Mesendoderm (in vitro differentiated cells): Measurements from ENCODE around the gene GCG. TPM values are rescaled to one million over a fixed set of nuclear protein-coding genes. Genes with fewer than 3 reads are reported as not detected.

Experiments
- DNase-seq: peaks from one replicate; pipeline ENCODE4 v3.0.0; 2013
- H2AK5ac ChIP-seq: 2 replicates; pipeline ENCODE4 v1.6.1; 2013; ENCODE audit warnings: low read length, inconsistent platforms
- H2BK120ac ChIP-seq: 2 replicates; pipeline ENCODE4 v1.6.1; 2013; ENCODE audit warnings: low read depth, mild to moderate bottlenecking, low read length, moderate library complexity, mixed read lengths
- H2BK15ac ChIP-seq: replicated peaks from 2 replicates; pipeline ENCODE4 v1.6.1; 2013; ENCODE audit warnings: low read depth, mild to moderate bottlenecking, moderate library complexity
- H2BK5ac ChIP-seq: 2 replicates; pipeline ENCODE4 v1.6.1; 2013; ENCODE audit warnings: low read length, inconsistent platforms
- H3K18ac ChIP-seq: 2 replicates; pipeline ENCODE4 v1.6.1; 2013; ENCODE audit warnings: mild to moderate bottlenecking, low read length, mixed read lengths
- H3K23ac ChIP-seq: one replicate; pipeline ENCODE4 v1.6.1; 2013; ENCODE audit warnings: low read length
- H3K27ac ChIP-seq: 2 replicates; pipeline ENCODE4 v1.5.1; 2013; ENCODE audit warnings: low read depth, mild to moderate bottlenecking, inconsistent platforms, low read length, moderate library complexity
- H3K27me3 ChIP-seq: 2 replicates; pipeline ENCODE4 v1.6.1; 2013; ENCODE audit warnings: low read length, control low read depth, mild to moderate bottlenecking, inconsistent platforms; ENCODE audit not compliant: insufficient read depth, poor library complexity
- H3K36me3 ChIP-seq: 2 replicates; pipeline ENCODE4 v1.6.1; 2013; ENCODE audit warnings: low read length, inconsistent platforms; ENCODE audit not compliant: control insufficient read depth, insufficient read depth
- H3K4ac ChIP-seq: one replicate; pipeline ENCODE4 v1.6.1; 2013; ENCODE audit warnings: low read depth, mild to moderate bottlenecking, low read length, moderate library complexity
- H3K4me1 ChIP-seq: 2 replicates; pipeline ENCODE4 v1.6.1; 2013; ENCODE audit warnings: low read depth, low read length, inconsistent platforms; ENCODE audit not compliant: control insufficient read depth
- H3K4me2 ChIP-seq: 2 replicates; pipeline ENCODE4 v1.6.1; 2013; ENCODE audit warnings: low read length
- H3K4me3 ChIP-seq: 2 replicates; pipeline ENCODE4 v1.5.1; 2013; ENCODE audit warnings: mild to moderate bottlenecking, low read length
- H3K56ac ChIP-seq: one replicate; pipeline ENCODE4 v1.6.1; 2013; ENCODE audit warnings: low read length
- H3K79me1 ChIP-seq: 2 replicates; pipeline ENCODE4 v1.6.1; 2013; ENCODE audit warnings: low read length, inconsistent platforms
- H3K79me2 ChIP-seq: 2 replicates; pipeline ENCODE4 v1.6.1; 2013; ENCODE audit warnings: mild to moderate bottlenecking, low read length; ENCODE audit not compliant: control insufficient read depth, insufficient read depth
- H3K9ac ChIP-seq: 2 replicates; pipeline ENCODE4 v1.6.1; 2013; ENCODE audit warnings: low read length, inconsistent platforms
- H4K5ac ChIP-seq: one replicate; pipeline ENCODE4 v1.6.1; 2013; ENCODE audit warnings: low read length
- H4K8ac ChIP-seq: one replicate; pipeline ENCODE4 v1.6.1; 2013; ENCODE audit warnings: low read depth, mild to moderate bottlenecking, control low read depth, low read length, moderate library complexity
- WGBS: extraction: QIAGEN DNeasy Blood & Tissue Kit; methylation state at CpG from one replicate; pipeline ENCODE4 v1.1.7; 2013; ENCODE audit warnings: low lambda C conversion rate, missing lambda C conversion rate; ENCODE audit not compliant: insufficient coverage; ENCODE audit errors: extremely low coverage; 5-methylcytosine and 5-hydroxymethylcytosine counted together
- polyA plus RNA-seq, 2 experiments: library from polyadenylated mRNA; stranded (reverse); fragments of 200-250 nt; gene quantifications; one replicate each; pipeline ENCODE4 v1.2.3, GENCODE V29; 2013

GCG gene
- polyA plus RNA-seq (2013, experiment 1 of 2), result not detected
- polyA plus RNA-seq (2013, experiment 2 of 2), result not detected

GRCh38 chr2:162152147-162152546 lies at the start of gene GCG:
Gene GCG (minus strand): TSS chr2:162152247. CDS start chr2:162149178, 3,069 bp downstream.
- Histone ChIP-seq H3K56ac (no peak within 1 kb of the TSS), H2BK5ac (no peak within 1 kb of the TSS), H4K8ac (no peak within 1 kb of the TSS), H3K4me2 (no peak within 1 kb of the TSS), H3K27me3 (no peaks in the 10 kb centered on the region), H2AK5ac (no peak within 1 kb of the TSS), H3K4ac (no peak within 1 kb of the TSS), H2BK120ac (no peak within 1 kb of the TSS), H3K18ac (no peak within 1 kb of the TSS), H2BK15ac (no peak within 1 kb of the TSS), H3K4me3 (no peak within 1 kb of the TSS), H4K5ac (no peak within 1 kb of the TSS), H3K4me1 (no peaks in the 10 kb centered on the region), H3K79me1 (no peaks in the 10 kb centered on the region), H3K27ac (no peak within 1 kb of the TSS), H3K23ac (no peak within 1 kb of the TSS), H3K79me2 (no peaks in the 10 kb centered on the region), H3K36me3 (no peaks in the 10 kb centered on the region), H3K9ac (no peak within 1 kb of the TSS)
- WGBS, result no CpG with 5 or more reads among the region's 3 CpGs
- DNase-seq, result no peak

DNA sequence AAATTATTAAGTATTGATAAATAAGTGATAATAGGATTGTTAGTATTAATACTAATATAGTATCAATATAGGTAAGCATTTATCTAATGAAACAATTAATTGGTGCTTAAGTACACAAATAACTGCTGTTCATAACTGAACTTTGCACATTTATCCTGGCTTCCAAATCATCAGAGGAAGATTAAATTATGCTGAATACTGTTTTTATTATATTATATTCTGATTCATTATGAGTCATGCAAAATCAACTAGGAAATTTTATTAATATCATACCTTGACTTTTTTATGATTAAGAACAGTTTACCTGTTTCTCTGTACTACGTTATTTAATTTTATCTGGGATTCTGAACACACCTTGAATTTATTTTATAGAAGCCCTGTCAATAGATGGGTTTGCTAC lies 48.6 kb upstream of the GCG start:
- WGBS, result no CpG with 5 or more reads among the region's 1 CpG
- Histone ChIP-seq H4K5ac (no peak overlapping the region), H3K36me3 (no peaks in the 10 kb centered on the region), H3K23ac (no peak overlapping the region), H3K4me1 (no peaks in the 10 kb centered on the region), H3K4me3 (no peak overlapping the region), H3K18ac (no peak overlapping the region), H3K27me3 (no peaks in the 10 kb centered on the region), H3K79me1 (no peaks in the 10 kb centered on the region), H2BK15ac (no peak overlapping the region), H2BK120ac (no peak overlapping the region), H3K56ac (no peak overlapping the region), H2AK5ac (no peak overlapping the region), H4K8ac (no peak overlapping the region), H3K27ac (no peak overlapping the region), H3K79me2 (no peaks in the 10 kb centered on the region), H3K4me2 (no peak overlapping the region), H3K4ac (no peak overlapping the region), H2BK5ac (no peak overlapping the region), H3K9ac (no peak overlapping the region)
- no peak for DNase-seq

- H3K4me1 ChIP-seq, result no peaks in the 10 kb centered on the region
- no peak overlapping the region for H3K4me3 ChIP-seq
- no peak overlapping the region for H3K18ac ChIP-seq
- no peak overlapping the region for H3K27ac ChIP-seq
- no peak overlapping the region for H2BK5ac ChIP-seq
- H3K27me3 ChIP-seq, result no peaks in the 10 kb centered on the region
- H3K9ac ChIP-seq, result no peak overlapping the region
- H2AK5ac ChIP-seq, result no peak overlapping the region
- no peak overlapping the region for H4K8ac ChIP-seq
- no peak overlapping the region for H3K23ac ChIP-seq
- H3K79me1 ChIP-seq, result no peaks in the 10 kb centered on the region
- no peak overlapping the region for H3K4ac ChIP-seq
- no peaks in the 10 kb centered on the region for H3K79me2 ChIP-seq
- no CpG with 5 or more reads among the region's 1 CpG for WGBS
- H3K4me2 ChIP-seq, result no peak overlapping the region
- no peak for DNase-seq
- H2BK15ac ChIP-seq, result no peak overlapping the region
- no peak overlapping the region for H2BK120ac ChIP-seq
- no peak overlapping the region for H3K56ac ChIP-seq
- no peak overlapping the region for H4K5ac ChIP-seq
- H3K36me3 ChIP-seq, result no peaks in the 10 kb centered on the region
Measured at GRCh38 chr2:162199913-162200312, 47.9 kb upstream of the GCG start.

DNA sequence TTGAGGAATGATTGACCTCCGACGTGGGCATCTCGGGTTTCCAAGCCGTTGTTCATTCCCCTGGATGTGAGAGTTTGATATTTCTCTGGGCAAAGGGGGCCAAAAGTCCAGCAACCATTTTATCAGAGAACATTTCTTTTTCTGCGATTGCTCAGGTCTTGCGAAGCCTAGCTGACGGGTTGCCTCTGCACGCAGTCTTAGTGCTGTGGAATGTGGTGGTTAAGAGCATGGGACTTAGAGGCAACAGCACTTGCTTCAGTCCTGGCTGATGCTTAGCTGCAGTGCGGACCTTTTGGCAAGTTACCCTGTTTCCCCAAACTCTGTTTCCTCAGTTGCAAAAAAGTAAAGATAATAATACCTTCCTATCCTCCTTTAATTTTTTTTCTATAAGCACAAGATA lies 46.2 kb upstream of the GCG start:
- no peaks in the 10 kb centered on the region for H3K36me3 ChIP-seq

GRCh38 chr2:162197069-162197825 lies 45.2 kb upstream of the GCG start:
- Histone ChIP-seq H3K23ac (no peak overlapping the region), H3K18ac (no peak overlapping the region), H2BK15ac (no peak overlapping the region), H3K36me3 (no peaks in the 10 kb centered on the region), H3K27me3 (no peaks in the 10 kb centered on the region), H4K5ac (no peak overlapping the region), H3K4me2 (no peak overlapping the region), H4K8ac (no peak overlapping the region), H2BK5ac (no peak overlapping the region), H3K9ac (no peak overlapping the region), H3K79me2 (no peaks in the 10 kb centered on the region), H3K79me1 (no peaks in the 10 kb centered on the region), H3K4me1 (no peaks in the 10 kb centered on the region), H3K4me3 (no peak overlapping the region), H3K27ac (no peak overlapping the region), H2BK120ac (no peak overlapping the region), H2AK5ac (no peak overlapping the region), H3K4ac (no peak overlapping the region), H3K56ac (no peak overlapping the region)
- WGBS, result no CpG with 5 or more reads among the region's 2 CpGs
- DNase-seq, result no peak

More for the DNA sequence above, 46.2 kb upstream of the GCG start:
- no peak overlapping the region for H3K4me3 ChIP-seq
- no peak overlapping the region for H2BK120ac ChIP-seq
- H3K27ac ChIP-seq, result no peak overlapping the region
- H3K79me2 ChIP-seq, result no peaks in the 10 kb centered on the region
- no peaks in the 10 kb centered on the region for H3K4me1 ChIP-seq
- H3K4me2 ChIP-seq, result no peak overlapping the region
- no CpG with 5 or more reads among the region's 9 CpGs for WGBS
- no peak overlapping the region for H3K56ac ChIP-seq
- no peak for DNase-seq
- no peak overlapping the region for H2BK15ac ChIP-seq
- no peak overlapping the region for H2AK5ac ChIP-seq
- no peaks in the 10 kb centered on the region for H3K79me1 ChIP-seq
- no peak overlapping the region for H3K9ac ChIP-seq
- H3K23ac ChIP-seq, result no peak overlapping the region
- no peak overlapping the region for H2BK5ac ChIP-seq
- no peak overlapping the region for H4K5ac ChIP-seq
- H4K8ac ChIP-seq, result no peak overlapping the region
- H3K27me3 ChIP-seq, result no peaks in the 10 kb centered on the region
- no peak overlapping the region for H3K4ac ChIP-seq
- H3K18ac ChIP-seq, result no peak overlapping the region

DNA sequence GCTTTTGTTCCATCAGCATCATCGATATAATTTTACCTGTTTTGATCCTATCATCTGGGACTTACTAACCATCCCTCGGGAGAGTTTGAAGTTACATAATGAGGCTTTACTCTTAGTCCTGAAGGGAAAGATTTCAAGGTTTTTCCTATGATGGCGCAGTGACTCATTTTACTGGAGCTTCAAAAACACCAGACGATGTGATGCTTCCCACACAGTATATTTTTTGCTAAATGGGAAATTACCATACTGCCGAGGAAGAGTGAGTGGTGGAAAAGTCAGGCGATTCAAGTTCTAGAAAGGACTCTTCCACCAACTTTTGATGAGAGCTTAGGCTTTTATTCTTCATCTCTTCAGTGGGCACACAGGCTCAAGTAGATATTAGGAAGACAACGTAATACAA lies 44.6 kb upstream of the GCG start:
- H3K23ac ChIP-seq, result no peak overlapping the region
- H4K5ac ChIP-seq, result no peak overlapping the region
- no peak overlapping the region for H2BK15ac ChIP-seq
- H3K9ac ChIP-seq, result no peak overlapping the region
- H3K4me2 ChIP-seq, result no peak overlapping the region
- no peak overlapping the region for H3K4ac ChIP-seq
- no CpG with 5 or more reads among the region's 7 CpGs for WGBS
- no peak overlapping the region for H3K18ac ChIP-seq
- no peak for DNase-seq
- H3K27me3 ChIP-seq, result no peaks in the 10 kb centered on the region
- no peak overlapping the region for H4K8ac ChIP-seq
- H3K56ac ChIP-seq, result no peak overlapping the region
- no peak overlapping the region for H2BK120ac ChIP-seq
- no peak overlapping the region for H3K4me3 ChIP-seq
- H2BK5ac ChIP-seq, result no peak overlapping the region
- no peak overlapping the region for H2AK5ac ChIP-seq
- H3K79me2 ChIP-seq, result no peaks in the 10 kb centered on the region
- H3K27ac ChIP-seq, result no peak overlapping the region
- no peaks in the 10 kb centered on the region for H3K36me3 ChIP-seq
- no peaks in the 10 kb centered on the region for H3K79me1 ChIP-seq
- H3K4me1 ChIP-seq, result no peaks in the 10 kb centered on the region
